Neural cell (in vitro differentiated cells): ENCODE measurements around the gene TMEM254. TPM values are rescaled to one million over a fixed set of nuclear protein-coding genes. Genes with fewer than 3 reads are reported as not detected.
A peak's percentile ranks its signal among the peaks of the same experiment; 100 is the strongest.
"Not testable (repeated sequence)": the region's sequence is repeated elsewhere in the genome, so short reads cannot be mapped to it uniquely, and the experiment has no call there.

Experiments
- H2AFZ ChIP-seq: fragments of 200-600, 300-800 bp; sonication (generic), shearing (Covaris generic); 2 replicates; pipeline ENCODE4 v1.6.0; 2014; ENCODE audit warnings: low read depth, mild to moderate bottlenecking, antibody characterized with exemption, low read length, moderate library complexity
- H3F3A ChIP-seq: fragments of 200-600 bp; shearing (Covaris generic); 2 replicates; pipeline ENCODE4 v1.6.1; 2016; ENCODE audit warnings: mild to moderate bottlenecking, moderate library complexity, mixed read lengths, antibody characterized with exemption, low read length; ENCODE audit not compliant: insufficient read depth, poor library complexity, severe bottlenecking
- H3K27ac ChIP-seq: fragments of 200-600, 300-800 bp; sonication (generic), shearing (Covaris generic); 2 replicates; pipeline ENCODE4 v1.5.1; 2014; ENCODE audit warnings: mild to moderate bottlenecking, low read length, moderate library complexity
- H3K27me3 ChIP-seq: fragments of 300-800, 200-600 bp; sonication (generic), shearing (Covaris generic); 2 replicates; pipeline ENCODE4 v1.6.0; 2014; ENCODE audit warnings: mild to moderate bottlenecking, low read depth, low read length, moderate library complexity; ENCODE audit not compliant: insufficient read depth
- H3K36me3 ChIP-seq: fragments of 300-800, 200-600 bp; sonication (generic), shearing (Covaris generic); 2 replicates; pipeline ENCODE4 v1.5.1; 2014; ENCODE audit warnings: mild to moderate bottlenecking, antibody characterized with exemption, low read length, moderate library complexity; ENCODE audit not compliant: insufficient read depth
- H3K4me2 ChIP-seq: fragments of 300-800, 200-600 bp; sonication (generic), shearing (Covaris generic); 2 replicates; pipeline ENCODE4 v1.6.0; 2014; ENCODE audit warnings: mild to moderate bottlenecking, low read length
- H3K4me3 ChIP-seq: fragments of 300-800, 200-600 bp; sonication (generic), shearing (Covaris generic); 2 replicates; pipeline ENCODE4 v1.5.1; 2014; ENCODE audit warnings: mild to moderate bottlenecking, low read length, moderate library complexity
- H3K79me2 ChIP-seq: fragments of 200-600 bp; shearing (Covaris generic); replicated peaks from 2 replicates; pipeline ENCODE4 v1.6.0; 2014; ENCODE audit warnings: mild to moderate bottlenecking, low read length, moderate library complexity; ENCODE audit not compliant: insufficient read depth
- H3K9ac ChIP-seq: fragments of 300-800, 200-600 bp; sonication (generic), shearing (Covaris generic); 2 replicates; pipeline ENCODE4 v1.6.1; 2016; ENCODE audit warnings: mild to moderate bottlenecking, low read length, mixed read lengths
- H3K9me2 ChIP-seq: fragments of 200-600 bp; shearing (Covaris generic); 2 replicates; pipeline ENCODE4 v1.6.1; 2016; ENCODE audit warnings: mild to moderate bottlenecking, low read length, mixed read lengths; ENCODE audit not compliant: insufficient read depth
- H3K9me3 ChIP-seq: fragments of 200-600, 300-800 bp; sonication (generic), shearing (Covaris generic); 2 replicates; pipeline ENCODE4 v1.6.1; 2016; ENCODE audit warnings: mild to moderate bottlenecking, mixed run types, low read length, moderate library complexity, mixed read lengths
- H4K20me1 ChIP-seq: fragments of 200-600 bp; shearing (Covaris generic); 2 replicates; pipeline ENCODE4 v1.6.1; 2016; ENCODE audit warnings: mild to moderate bottlenecking, mixed run types; ENCODE audit not compliant: insufficient read depth
- CTCF ChIP-seq: fragments of 450-650 bp; IDR thresholded peaks from 2 replicates; pipeline ENCODE4 v1.5.1; 2014; ENCODE audit warnings: antibody characterized with exemption, mild to moderate bottlenecking, moderate library complexity; ENCODE audit not compliant: poor library complexity, severe bottlenecking
- EP300 ChIP-seq: fragments of 450-650 bp; conservative IDR thresholded peaks from 2 replicates; pipeline ENCODE4 v1.6.1; 2014; ENCODE audit warnings: antibody characterized with exemption, mild to moderate bottlenecking, moderate library complexity; ENCODE audit not compliant: poor library complexity, severe bottlenecking
- EZH2 ChIP-seq: fragments of 200-600, 300-800 bp; shearing (Covaris generic), sonication (generic); IDR thresholded peaks from 2 replicates; pipeline ENCODE4 v1.6.1; 2014; ENCODE audit warnings: antibody characterized with exemption, low read length, borderline replicate concordance, mild to moderate bottlenecking; ENCODE audit not compliant: insufficient read depth, poor library complexity, severe bottlenecking
- MXI1 ChIP-seq: fragments of 450-650 bp; conservative IDR thresholded peaks from 2 replicates; pipeline ENCODE4 v1.6.1; 2014; ENCODE audit warnings: antibody characterized with exemption, mild to moderate bottlenecking; ENCODE audit not compliant: poor library complexity, severe bottlenecking
- POLR2AphosphoS5 ChIP-seq: IDR thresholded peaks from 2 replicates; pipeline ENCODE4 v1.6.1; 2012
- RAD21 ChIP-seq: fragments of 450-650 bp; conservative IDR thresholded peaks from 2 replicates; pipeline ENCODE4 v1.6.1; 2014; ENCODE audit warnings: antibody characterized with exemption, mild to moderate bottlenecking, moderate library complexity
- REST ChIP-seq: IDR thresholded peaks from 2 replicates; pipeline ENCODE4 v1.6.1; 2012; ENCODE audit warnings: borderline replicate concordance
- SMC3 ChIP-seq: fragments of 450-650 bp; conservative IDR thresholded peaks from 2 replicates; pipeline ENCODE4 v1.6.1; 2014; ENCODE audit warnings: antibody characterized with exemption, mild to moderate bottlenecking, moderate library complexity; ENCODE audit not compliant: poor library complexity
- TAF1 ChIP-seq: IDR thresholded peaks from 2 replicates; pipeline ENCODE4 v1.6.1; 2012; ENCODE audit warnings: low read depth
- polyA minus RNA-seq: library from RNA; depleted of rRNA, polyadenylated mRNA; stranded (reverse); fragments of >200 nt; gene quantifications from 2 replicates; pipeline ENCODE4 v1.2.3, GENCODE V29; 2014
- polyA plus RNA-seq: library from polyadenylated mRNA; depleted of rRNA; stranded (reverse); fragments of >200 nt; gene quantifications from 2 replicates; pipeline ENCODE4 v1.2.3, GENCODE V29; 2014

Gene TMEM254
- polyA plus RNA-seq (24.3 and 25.7 TPM in 2 replicates), polyA minus RNA-seq (18.7 and 19.0 TPM in 2 replicates)

GRCh38 chr10:80078448-80079311, at the start of gene TMEM254:
Gene TMEM254, plus strand, starts transcription at chr10:80078665. Its CDS starts 35 bp downstream, at chr10:80078700.
- H3K9ac ChIP-seq: peak within 1 kb of the TSS; percentile 95
- peak within 1 kb of the TSS; percentile 85 for H3K4me3 ChIP-seq
- no peaks in the 10 kb centered on the region for H3K27me3 ChIP-seq
- H3K9me3 ChIP-seq: no peaks in the 10 kb centered on the region
- H3K9me2 ChIP-seq: no peaks in the 10 kb centered on the region
- TF ChIP-seq EP300: no peak
- TF ChIP-seq REST: peak; percentile 80
- TF ChIP-seq EZH2: no peak
- TF ChIP-seq RAD21: peak; percentile 35
- TF ChIP-seq TAF1: peak; percentile 72
- TF ChIP-seq MXI1: peak; percentile 26
- peak; percentile 82 for TF ChIP-seq POLR2AphosphoS5
- TF ChIP-seq SMC3: no peak
- peak; percentile 17 for TF ChIP-seq CTCF
- H3K79me2 ChIP-seq: peaks cover 8% of the 10 kb centered on the region
- H2AFZ ChIP-seq: peak within 1 kb of the TSS; percentile 100
- peak within 1 kb of the TSS; percentile 81 for H3K4me2 ChIP-seq
- H4K20me1 ChIP-seq: no peaks in the 10 kb centered on the region
- peak within 1 kb of the TSS; percentile 94 for H3K27ac ChIP-seq
- no peaks in the 10 kb centered on the region for H3F3A ChIP-seq
- H3K36me3 ChIP-seq: no peaks in the 10 kb centered on the region

GRCh38 chr10:80029205-80029604, 49.3 kb upstream of the TMEM254 start:
- H3K9me2 ChIP-seq, H3K79me2 ChIP-seq, H3F3A ChIP-seq, H3K4me2 ChIP-seq, H3K36me3 ChIP-seq, H3K27ac ChIP-seq, H3K9me3 ChIP-seq, H2AFZ ChIP-seq, H3K27me3 ChIP-seq, H4K20me1 ChIP-seq, H3K4me3 ChIP-seq, H3K9ac ChIP-seq: not testable (repeated sequence)

GRCh38 chr10:80029865-80030264, 48.6 kb upstream of the TMEM254 start:
- not testable (repeated sequence) for H3K79me2 ChIP-seq, H3K27ac ChIP-seq, H4K20me1 ChIP-seq, H3K9me2 ChIP-seq, H2AFZ ChIP-seq, H3K4me2 ChIP-seq, H3K9ac ChIP-seq, H3K36me3 ChIP-seq, H3K9me3 ChIP-seq, H3K4me3 ChIP-seq, H3K27me3 ChIP-seq, H3F3A ChIP-seq
